Stimulated activated CD4-positive, alpha-beta T cell treated with anti-CD3 and anti-CD28 coated beads, TNF-alpha, amount 100 ng/mL, for 48 hours (primary cell): Measurements from ENCODE around the gene TRMU.

ENCODE experiments used
- DNase-seq, 3 donors: peaks; one replicate each; pipeline ENCODE4 v3.0.0-alpha.2; 2020; ENCODE audit warnings: low read depth in 3 of 3

The TRMU gene

GRCh38 chr22:46355996-46356471 is 20.5 kb downstream of the TRMU start:
- no peak for DNase-seq

- DNase-seq = no peak
These were observed 21.3 kb downstream of the TRMU start for GRCh38 chr22:46356496-46357480.

GRCh38 chr22:46357711-46358520 is 22.4 kb downstream of the TRMU start:
- no peak for DNase-seq

GRCh38 chr22:46358766-46359165 is 23.3 kb downstream of the TRMU start:
- no peak for DNase-seq

- no peak for DNase-seq
These were observed 23.8 kb downstream of the TRMU start for GRCh38 chr22:46359362-46359761.

- no peak for DNase-seq
These were observed 24.6 kb downstream of the TRMU start for GRCh38 chr22:46360097-46360496.

GRCh38 chr22:46360891-46361290 is 25.4 kb downstream of the TRMU start:
- no peak for DNase-seq

GRCh38 chr22:46361826-46362202 is 26.3 kb downstream of the TRMU start:
- no peak for DNase-seq

- DNase-seq = no peak
These were observed 26.9 kb downstream of the TRMU start for GRCh38 chr22:46362203-46362933.

GRCh38 chr22:46362934-46363515 is 27.5 kb downstream of the TRMU start:
- no peak for DNase-seq

- no peak for DNase-seq
These were observed 28.3 kb downstream of the TRMU start for GRCh38 chr22:46363611-46364321.

GRCh38 chr22:46364341-46365165 is 29.0 kb downstream of the TRMU start:
- no peak for DNase-seq

- no peak for DNase-seq
These were observed 29.7 kb downstream of the TRMU start for GRCh38 chr22:46365166-46365624.

GRCh38 chr22:46366327-46366731 is 30.8 kb downstream of the TRMU start:
- DNase-seq = no peak

GRCh38 chr22:46366801-46367706 is 31.5 kb downstream of the TRMU start:
- no peak for DNase-seq

- DNase-seq = peak; percentile 44 to 74 (median 54)
These were observed 32.2 kb downstream of the TRMU start for GRCh38 chr22:46367707-46368191.

GRCh38 chr22:46368422-46368821 is 32.9 kb downstream of the TRMU start:
- no peak for DNase-seq

GRCh38 chr22:46368871-46369715 is 33.6 kb downstream of the TRMU start:
- DNase-seq = no peak
